Stomach smooth muscle (tissue), 2 donors: Measurements from ENCODE around the gene CHST12.
"Not testable (repeated sequence)": the region's sequence is repeated elsewhere in the genome, so short reads cannot be mapped to it uniquely, and the experiment has no call there.

Source experiments
- H3K27ac ChIP-seq: one replicate; pipeline ENCODE4 v1.7.0; 2013; ENCODE audit warnings: mild to moderate bottlenecking, low read length, inconsistent platforms
- H3K27me3 ChIP-seq, 2 donors: one replicate each; pipeline ENCODE4 v1.7.0; 2013; ENCODE audit warnings: low read length in 2 of 2; ENCODE audit not compliant: insufficient read depth in 2 of 2, control insufficient read depth in 1 of 2
- H3K36me3 ChIP-seq, 2 donors: one replicate each; pipeline ENCODE4 v1.7.0; 2013; ENCODE audit warnings: low read length in 2 of 2; ENCODE audit not compliant: control insufficient read depth in 2 of 2, insufficient read depth in 2 of 2
- H3K4me1 ChIP-seq: one replicate; pipeline ENCODE4 v1.7.0; 2013; ENCODE audit warnings: low read length; ENCODE audit not compliant: control insufficient read depth, insufficient read depth
- H3K4me3 ChIP-seq, 2 donors: one replicate each; pipeline ENCODE4 v1.7.0; 2013; ENCODE audit warnings: low read length in 2 of 2
- H3K9ac ChIP-seq, 2 donors: one replicate each; pipeline ENCODE4 v1.7.0; 2013; ENCODE audit warnings: low read length in 2 of 2, mild to moderate bottlenecking in 1 of 2
- H3K9me3 ChIP-seq, 2 donors: one replicate each; pipeline ENCODE4 v1.7.0; 2013; ENCODE audit warnings: low read length in 2 of 2; ENCODE audit not compliant: control insufficient read depth in 2 of 2
- donor health status: healthy.
- donor health status: Pancreatic carcinoma.

The CHST12 gene

DNA sequence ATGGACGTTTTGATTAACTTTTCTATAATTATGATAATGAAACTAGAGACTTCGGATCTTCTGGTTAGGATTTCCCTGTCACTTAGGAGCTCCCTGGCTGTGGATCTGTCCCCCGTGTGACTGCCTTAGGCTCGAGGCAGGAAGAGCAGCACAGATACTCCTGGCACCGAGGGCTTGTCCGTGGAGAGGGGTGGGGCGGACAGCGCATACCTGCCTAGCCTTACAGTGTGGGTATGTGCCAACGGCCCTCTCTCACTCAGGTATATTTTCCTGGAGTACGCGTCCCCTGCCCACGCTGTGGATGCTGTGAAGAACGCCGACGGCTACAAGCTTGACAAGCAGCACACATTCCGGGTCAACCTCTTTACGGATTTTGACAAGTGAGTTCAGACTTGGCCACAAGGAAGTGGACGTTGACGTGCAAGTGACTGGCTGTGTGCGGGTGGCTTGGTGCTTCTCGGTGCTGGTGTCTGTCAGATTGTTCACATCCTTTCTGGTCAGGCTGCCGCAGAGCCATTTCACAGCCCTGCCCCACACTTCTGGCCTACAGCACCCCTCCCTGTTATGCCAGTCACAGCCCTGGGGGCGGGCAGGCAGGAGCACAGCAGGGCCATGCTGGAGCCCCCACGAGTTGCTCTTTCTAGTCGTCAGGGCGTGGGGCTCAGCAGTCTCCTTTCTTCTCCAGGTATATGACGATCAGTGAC lies 40.9 kb upstream of the CHST12 start:
- no peaks in the 10 kb centered on the region for H3K9me3 ChIP-seq
- peaks cover 48 to 49% of the 10 kb centered on the region in 2 donors for H3K36me3 ChIP-seq
- H3K27me3 ChIP-seq: no peaks in the 10 kb centered on the region
- no peak overlapping the region for H3K27ac ChIP-seq
- H3K9ac ChIP-seq: no peak overlapping the region
- H3K4me1 ChIP-seq: peaks cover 6% of the 10 kb centered on the region
- H3K4me3 ChIP-seq: no peak overlapping the region

DNA sequence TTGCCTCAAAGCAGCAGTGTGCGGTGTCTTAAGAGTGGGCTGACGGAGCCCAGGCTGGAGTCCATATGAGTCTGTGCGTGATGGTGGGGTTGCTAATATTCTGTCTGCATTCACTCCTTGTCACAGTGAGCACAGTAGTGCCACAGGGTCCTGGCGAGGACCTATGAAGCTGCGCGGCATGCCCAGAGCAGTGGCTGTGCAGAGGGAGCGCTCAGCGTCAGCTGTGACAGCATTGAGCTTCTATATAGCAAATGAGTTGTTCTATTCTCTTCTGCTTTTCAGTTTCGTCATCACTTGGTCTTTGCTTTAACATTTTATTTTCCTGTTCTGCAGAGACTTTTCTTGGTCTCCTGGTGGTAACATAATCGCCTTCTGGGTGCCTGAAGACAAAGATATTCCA lies 34.3 kb upstream of the CHST12 start:
- Histone ChIP-seq H3K4me1 (no peaks in the 10 kb centered on the region), H3K27me3 (no peaks in the 10 kb centered on the region), H3K36me3 (peaks cover 84% of the 10 kb centered on the region in 2 donors)

DNA sequence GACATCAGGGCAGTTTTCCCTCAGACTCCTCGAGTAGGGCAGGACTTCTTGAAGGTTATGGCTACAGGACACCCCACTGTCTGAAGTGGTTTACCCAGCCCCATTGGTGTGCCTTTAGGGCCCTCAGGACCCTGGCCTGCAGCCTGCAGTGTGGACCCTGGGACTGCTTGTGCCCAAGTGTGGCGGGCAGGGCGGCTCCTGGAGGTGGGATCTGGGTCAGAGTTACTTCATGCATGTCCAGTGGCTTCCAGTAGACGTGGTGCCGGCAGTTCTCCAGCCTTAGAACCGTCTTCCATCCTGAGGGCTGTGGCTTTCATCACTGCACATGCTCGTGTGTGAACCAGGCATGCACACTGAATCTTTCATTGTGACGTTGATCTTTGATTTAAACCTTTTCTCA lies 32.1 kb upstream of the CHST12 start:
- Histone ChIP-seq H3K36me3 (peaks cover 85 to 88% of the 10 kb centered on the region in 2 donors), H3K9ac (no peak overlapping the region), H3K27ac (no peak overlapping the region), H3K4me1 (no peaks in the 10 kb centered on the region), H3K9me3 (no peaks in the 10 kb centered on the region), H3K27me3 (no peaks in the 10 kb centered on the region), H3K4me3 (no peak overlapping the region)

More for the DNA sequence above, 34.3 kb upstream of the CHST12 start:
- Histone ChIP-seq H3K9me3 (no peaks in the 10 kb centered on the region), H3K9ac (no peak overlapping the region), H3K4me3 (no peak overlapping the region), H3K27ac (no peak overlapping the region)

DNA sequence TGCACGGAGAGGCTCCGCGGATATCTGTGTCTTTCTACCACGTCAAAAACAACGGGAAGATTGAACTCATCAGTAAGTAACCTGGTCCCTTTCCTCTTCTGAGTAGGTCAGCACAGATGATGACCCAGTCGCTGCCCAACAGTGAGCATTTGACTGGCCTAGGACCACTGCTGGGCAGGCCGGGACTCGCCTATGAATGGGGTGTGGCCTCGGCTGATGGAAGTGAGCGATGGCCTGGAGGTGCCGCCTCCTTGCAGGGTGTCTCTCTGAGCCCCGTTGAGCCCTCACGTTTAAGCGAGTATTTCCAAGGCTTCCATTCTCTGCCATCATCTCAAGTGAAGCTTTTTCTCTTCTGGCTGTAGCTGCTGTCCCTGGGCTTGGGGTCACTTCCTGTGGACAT lies 30.7 kb upstream of the CHST12 start:
- Histone ChIP-seq H3K27ac (no peak overlapping the region), H3K9me3 (no peaks in the 10 kb centered on the region), H3K9ac (no peak overlapping the region), H3K4me1 (no peaks in the 10 kb centered on the region), H3K36me3 (peaks cover 84 to 86% of the 10 kb centered on the region in 2 donors), H3K4me3 (no peak overlapping the region), H3K27me3 (no peaks in the 10 kb centered on the region)

DNA sequence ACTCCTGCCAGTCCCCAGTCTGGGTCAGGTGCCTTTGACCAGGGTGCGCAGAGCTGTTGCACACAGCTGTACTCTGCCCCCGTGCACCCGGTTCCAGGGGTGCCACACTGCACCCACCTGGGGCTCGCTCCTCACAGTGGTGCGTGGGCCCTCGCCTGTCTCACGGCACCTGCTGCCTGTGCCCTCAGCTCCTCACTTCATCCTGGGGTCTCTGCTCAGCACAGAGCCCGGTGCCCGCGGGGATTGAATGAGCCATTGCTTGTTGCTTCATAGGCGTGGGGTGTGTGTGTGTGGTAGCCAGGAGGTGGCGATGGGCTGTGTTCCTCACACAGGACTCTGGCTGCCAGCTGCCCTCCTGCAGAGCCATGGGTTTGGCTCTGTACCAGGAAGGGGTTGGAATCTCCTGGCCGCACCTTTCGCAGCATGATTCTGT lies 30.3 kb upstream of the CHST12 start:
- Histone ChIP-seq H3K9ac (no peak overlapping the region), H3K4me1 (no peaks in the 10 kb centered on the region), H3K27me3 (no peaks in the 10 kb centered on the region), H3K4me3 (no peak overlapping the region), H3K36me3 (peaks cover 80 to 83% of the 10 kb centered on the region in 2 donors), H3K27ac (no peak overlapping the region), H3K9me3 (no peaks in the 10 kb centered on the region)

DNA sequence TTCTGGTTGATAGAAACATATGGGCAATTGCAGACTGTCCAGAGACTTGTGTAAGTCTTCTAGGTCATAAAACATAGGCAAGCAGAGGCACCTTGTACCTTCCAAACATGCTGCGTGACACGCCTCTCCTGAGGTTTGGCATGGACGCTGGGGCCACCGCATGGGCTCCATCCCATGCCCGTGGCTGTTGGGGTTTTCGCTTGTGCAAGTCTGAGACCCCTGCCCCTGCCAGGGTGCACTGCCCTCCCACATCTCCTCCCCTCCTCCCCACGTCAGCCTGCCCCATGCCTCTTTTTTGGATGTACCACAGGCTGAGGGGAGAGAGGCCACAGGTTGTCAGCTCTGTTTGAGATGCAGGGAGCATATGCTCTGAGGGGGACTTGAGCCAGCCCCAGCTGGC lies 29.8 kb upstream of the CHST12 start:
- H3K9me3 ChIP-seq: no peaks in the 10 kb centered on the region
- no peaks in the 10 kb centered on the region for H3K4me1 ChIP-seq
- peaks cover 79 to 83% of the 10 kb centered on the region in 2 donors for H3K36me3 ChIP-seq
- H3K27me3 ChIP-seq: no peaks in the 10 kb centered on the region
- no peak overlapping the region for H3K9ac ChIP-seq
- H3K4me3 ChIP-seq: no peak overlapping the region
- no peak overlapping the region for H3K27ac ChIP-seq

DNA sequence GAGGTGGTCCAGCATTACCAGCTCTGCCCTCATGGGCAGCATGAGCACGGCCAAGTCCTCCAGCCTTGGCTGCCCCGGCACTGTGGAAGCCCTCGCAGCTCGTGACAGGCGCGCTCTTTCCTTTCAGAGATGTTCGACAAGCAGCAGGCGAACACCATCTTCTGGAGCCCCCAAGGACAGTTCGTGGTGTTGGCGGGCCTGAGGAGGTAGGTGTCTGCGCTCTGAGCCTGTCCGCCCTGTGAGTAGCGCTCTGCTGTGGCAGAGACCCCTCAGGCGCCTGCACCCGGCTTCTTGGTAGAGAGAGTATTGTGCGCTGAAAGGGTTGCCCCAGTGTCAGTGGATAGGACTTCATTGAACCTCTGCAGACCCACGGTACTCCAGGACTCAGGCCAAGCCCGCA lies 29.0 kb upstream of the CHST12 start:
- H3K9me3 ChIP-seq: no peaks in the 10 kb centered on the region
- H3K36me3 ChIP-seq: peaks cover 79 to 83% of the 10 kb centered on the region in 2 donors
- H3K4me1 ChIP-seq: no peaks in the 10 kb centered on the region
- H3K27me3 ChIP-seq: no peaks in the 10 kb centered on the region
- no peak overlapping the region for H3K4me3 ChIP-seq
- no peak overlapping the region for H3K27ac ChIP-seq
- H3K9ac ChIP-seq: no peak overlapping the region

DNA sequence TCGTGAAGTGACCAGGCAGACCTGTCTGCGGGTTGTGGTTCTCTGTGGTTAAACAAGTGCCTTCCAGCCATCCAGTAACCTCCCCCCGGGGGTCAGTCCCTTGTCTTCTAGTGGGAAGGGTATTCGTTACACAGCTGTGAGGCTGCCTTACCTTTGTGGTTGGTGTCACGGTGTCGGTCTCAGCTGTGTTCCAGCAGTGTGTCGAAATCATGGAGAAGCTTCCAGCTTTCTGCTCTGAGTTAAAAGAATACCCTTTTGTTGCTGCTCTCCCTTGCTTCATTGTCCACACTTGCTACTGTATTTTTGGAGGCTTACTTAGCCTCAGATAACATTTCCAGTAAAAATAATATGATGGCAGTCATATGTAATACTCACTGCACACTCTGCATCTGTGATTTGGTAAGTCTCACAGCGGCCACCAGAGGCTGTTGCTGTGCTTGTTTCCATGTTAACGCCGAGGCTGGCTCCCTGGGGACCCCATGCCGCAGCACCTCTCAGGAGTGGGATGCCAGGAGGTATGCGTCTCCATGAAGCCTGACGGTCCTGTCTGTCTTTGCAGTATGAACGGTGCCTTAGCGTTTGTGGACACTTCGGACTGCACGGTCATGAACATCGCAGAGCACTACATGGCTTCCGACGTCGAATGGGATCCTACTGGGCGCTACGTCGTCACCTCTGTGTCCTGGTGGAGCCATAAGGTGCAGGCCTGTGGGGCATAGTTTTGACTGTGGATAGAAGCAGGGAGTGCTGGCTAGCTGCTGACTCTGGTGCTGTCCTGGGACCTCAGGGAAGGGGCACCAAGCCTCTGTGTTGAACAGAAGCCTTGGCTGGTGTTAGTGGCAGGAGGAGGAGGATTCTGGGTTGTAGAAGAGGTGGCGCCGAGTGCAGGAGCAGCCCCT lies 28.3 kb upstream of the CHST12 start:
- Histone ChIP-seq H3K36me3 (peaks cover 82 to 87% of the 10 kb centered on the region in 2 donors), H3K27me3 (no peaks in the 10 kb centered on the region), H3K4me3 (no peak overlapping the region), H3K9ac (no peak overlapping the region), H3K9me3 (no peaks in the 10 kb centered on the region), H3K27ac (no peak overlapping the region), H3K4me1 (no peaks in the 10 kb centered on the region)

DNA sequence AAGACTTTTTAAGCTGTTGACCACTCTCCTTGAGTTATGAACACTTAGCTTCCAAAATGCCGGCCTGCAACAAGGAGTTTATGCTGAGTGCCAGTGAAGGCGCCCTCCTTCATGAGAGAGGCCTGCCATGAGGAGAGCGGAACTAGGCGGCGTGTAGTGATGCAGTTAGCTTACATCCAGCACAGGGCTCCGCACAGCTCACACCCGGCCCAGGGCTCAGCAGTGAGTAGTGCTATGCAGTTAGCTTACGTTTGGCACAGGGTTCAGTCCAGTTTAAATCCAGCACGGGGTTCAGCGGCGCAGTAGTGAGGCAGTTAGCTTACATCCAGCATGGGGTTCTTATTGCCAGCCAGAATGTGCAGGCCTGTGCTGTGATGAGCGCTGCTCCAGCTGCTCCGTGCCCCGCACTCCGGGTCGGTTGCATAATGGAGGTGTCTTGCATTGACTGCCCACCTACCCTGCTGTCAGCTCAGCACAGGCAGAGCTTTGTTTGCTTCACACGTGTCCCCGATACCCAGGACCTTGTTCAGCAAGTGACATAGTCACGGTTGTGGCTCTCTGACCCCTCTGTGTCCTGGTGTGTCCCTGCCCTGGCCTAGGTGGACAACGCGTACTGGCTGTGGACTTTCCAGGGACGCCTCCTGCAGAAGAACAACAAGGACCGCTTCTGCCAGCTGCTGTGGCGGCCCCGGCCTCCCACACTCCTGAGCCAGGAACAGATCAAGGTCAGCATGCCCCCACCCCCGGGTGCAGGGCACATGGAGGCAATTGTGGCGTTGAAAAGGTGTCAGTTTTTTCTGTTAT lies 26.9 kb upstream of the CHST12 start:
- Histone ChIP-seq H3K27ac (no peak overlapping the region), H3K4me3 (no peak overlapping the region), H3K4me1 (no peaks in the 10 kb centered on the region), H3K9me3 (no peaks in the 10 kb centered on the region), H3K27me3 (no peaks in the 10 kb centered on the region), H3K9ac (no peak overlapping the region), H3K36me3 (peaks cover 85 to 89% of the 10 kb centered on the region in 2 donors)

DNA sequence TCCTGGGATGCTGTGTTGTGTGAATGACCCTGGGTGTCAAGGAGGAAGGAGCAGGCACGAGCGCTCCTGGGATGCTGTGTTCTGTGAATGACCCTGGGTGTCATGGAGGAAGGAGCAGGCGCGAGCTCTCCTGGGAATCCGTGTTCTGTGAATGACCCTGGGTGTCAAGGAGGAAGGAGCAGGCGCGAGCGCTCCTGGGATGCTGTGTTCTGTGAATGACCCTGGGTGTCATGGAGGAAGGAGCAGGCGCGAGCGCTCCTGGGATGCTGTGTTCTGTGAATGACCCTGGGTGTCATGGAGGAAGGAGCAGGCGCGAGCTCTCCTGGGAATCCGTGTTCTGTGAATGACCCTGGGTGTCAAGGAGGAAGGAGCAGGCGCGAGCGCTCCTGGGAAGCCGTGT lies 25.9 kb upstream of the CHST12 start:
- H3K36me3 ChIP-seq: peaks cover 78 to 80% of the 10 kb centered on the region in 2 donors
- not testable (repeated sequence) for H3K9ac ChIP-seq, H3K4me3 ChIP-seq, H3K27me3 ChIP-seq, H3K9me3 ChIP-seq, H3K4me1 ChIP-seq, H3K27ac ChIP-seq
